HG02852 (cell line): ENCODE results near the gene FGGY.
"Not testable (repeated sequence)": the region's sequence is repeated elsewhere in the genome, so short reads cannot be mapped to it uniquely, and the experiment has no call there.

Experiments used
- ATAC-seq: cut with Tn5 transposase; IDR thresholded peaks from one replicate; pipeline ENCODE4 v1.9.1; 2021; ENCODE audit warnings: mild to moderate bottlenecking, moderate library complexity; ENCODE audit not compliant: unreplicated experiment

The FGGY gene

GRCh38 chr1:59716832-59717231, 419.9 kb downstream of the FGGY start:
- ATAC-seq, result no peak

GRCh38 chr1:59718064-59718988, 421.4 kb downstream of the FGGY start:
- ATAC-seq, result no peak

DNA sequence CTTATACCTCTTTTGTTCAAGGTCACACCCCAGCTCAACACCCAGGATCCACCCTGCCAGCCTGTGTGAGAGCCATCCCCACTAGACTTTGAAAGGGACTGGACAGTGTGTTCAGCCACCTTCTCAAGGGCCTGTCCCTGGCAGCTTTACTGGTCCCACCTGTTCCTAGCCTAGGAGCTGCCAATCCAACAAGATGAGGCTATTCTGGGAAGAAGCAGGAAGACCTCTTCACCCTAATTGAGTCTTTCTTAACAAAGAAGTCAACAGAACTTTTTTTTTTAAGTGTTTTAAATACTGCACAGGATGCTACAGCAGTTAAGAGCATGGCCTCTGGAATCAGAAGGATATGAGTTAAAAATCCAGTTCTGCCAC, 422.1 kb downstream of the FGGY start:
- ATAC-seq, result no peak

- no peak for ATAC-seq
Observed at GRCh38 chr1:59720326-59721115, 423.6 kb downstream of the FGGY start.

DNA sequence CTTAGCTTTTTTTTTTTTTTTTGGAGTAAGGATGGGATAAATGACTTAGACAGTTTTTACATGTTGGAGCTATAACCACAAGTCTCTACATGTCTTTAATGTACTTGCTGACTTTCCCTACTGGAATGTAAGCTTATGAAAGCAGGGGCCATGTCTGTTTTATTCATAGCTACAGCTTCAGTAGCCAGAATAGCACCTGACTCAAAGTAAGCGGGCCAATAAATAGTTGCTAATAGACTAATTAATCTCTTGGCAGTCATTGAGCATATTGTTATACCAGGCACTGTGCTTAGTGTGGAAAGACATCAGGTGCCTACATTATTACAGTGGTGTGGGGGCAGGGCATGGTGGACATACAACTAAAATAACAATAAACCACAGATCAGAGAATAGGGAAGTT, 433.4 kb downstream of the FGGY start:
- no peak for ATAC-seq

GRCh38 chr1:59730759-59731478, 434.0 kb downstream of the FGGY start:
- ATAC-seq, result no peak

DNA sequence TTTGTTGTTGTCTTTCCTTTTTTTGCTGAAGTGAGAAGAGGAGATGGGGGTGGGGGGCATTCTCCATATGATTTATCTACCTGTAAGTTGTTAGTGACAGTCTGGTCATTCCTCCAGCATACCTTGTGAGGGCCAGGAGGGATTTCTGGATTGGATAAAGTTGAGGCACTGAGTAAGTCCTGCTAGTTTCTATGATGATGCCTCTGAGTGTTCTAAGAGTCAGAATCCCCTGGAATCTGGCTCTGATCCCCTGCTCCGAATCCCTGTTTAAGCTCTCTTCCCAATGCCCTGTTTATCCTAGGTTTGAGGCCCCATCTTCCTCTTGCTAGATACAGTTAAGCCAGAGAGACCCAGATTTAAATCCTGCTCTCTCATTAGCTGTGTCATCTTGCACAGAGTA, 434.7 kb downstream of the FGGY start:
- ATAC-seq, result no peak

GRCh38 chr1:59732214-59732955, 435.5 kb downstream of the FGGY start:
- no peak for ATAC-seq

- ATAC-seq, result no peak
Observed at GRCh38 chr1:59733443-59734141, 436.7 kb downstream of the FGGY start.

GRCh38 chr1:59735927-59736326, 439.0 kb downstream of the FGGY start:
- ATAC-seq, result not testable (repeated sequence)

DNA sequence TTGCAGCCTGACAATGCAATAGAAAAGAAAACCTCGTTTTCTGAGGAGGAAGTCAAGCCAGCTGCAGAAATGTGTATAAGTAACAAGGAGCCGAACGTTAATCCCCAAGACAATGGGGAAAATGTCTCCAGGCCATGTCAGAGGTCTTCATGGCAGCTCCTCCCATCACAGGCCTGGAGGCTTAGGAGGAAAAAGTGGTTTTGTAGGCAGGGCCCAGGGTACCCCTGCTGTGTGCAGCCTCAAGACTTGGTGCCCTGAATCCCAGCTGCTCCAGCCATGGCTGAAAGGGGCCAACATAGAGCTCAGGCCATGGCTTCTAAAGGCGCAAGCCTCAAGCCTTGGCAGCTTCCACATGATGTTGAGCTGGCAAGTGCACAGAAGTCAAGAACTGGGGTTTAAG, 439.9 kb downstream of the FGGY start:
- no peak for ATAC-seq

DNA sequence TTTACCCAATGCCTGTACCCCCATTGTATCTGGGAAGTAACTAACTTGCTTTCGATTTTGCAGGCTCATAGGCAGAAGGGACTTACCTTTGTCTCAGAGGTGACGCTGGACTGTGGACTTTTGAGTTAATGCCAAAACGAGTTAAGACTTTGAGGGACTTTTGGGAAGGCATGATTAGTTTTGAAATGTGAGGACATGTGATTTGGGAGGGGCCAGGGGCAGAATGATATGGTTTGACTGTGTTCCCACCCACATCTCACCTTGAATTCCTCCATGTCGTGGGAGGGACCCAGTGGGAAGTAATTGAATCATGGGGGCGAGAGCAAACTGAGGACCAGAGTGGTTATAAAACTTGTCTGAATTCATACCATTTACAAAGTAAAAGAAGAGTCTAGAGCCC, 440.7 kb downstream of the FGGY start:
- ATAC-seq, result no peak

- no peak for ATAC-seq
Observed at GRCh38 chr1:59738152-59738551, 441.3 kb downstream of the FGGY start.

GRCh38 chr1:59738591-59739015, 441.7 kb downstream of the FGGY start:
- no peak for ATAC-seq

- no peak for ATAC-seq
Observed at GRCh38 chr1:59739111-59739510, 442.2 kb downstream of the FGGY start.

- ATAC-seq, result no peak
Observed at GRCh38 chr1:59742526-59742925, 445.6 kb downstream of the FGGY start.

GRCh38 chr1:59743324-59744091, 446.6 kb downstream of the FGGY start:
- ATAC-seq, result no peak

- no peak for ATAC-seq
Observed at GRCh38 chr1:59747420-59748024, 450.6 kb downstream of the FGGY start.

- no peak for ATAC-seq
Observed at GRCh38 chr1:59748123-59748522, 451.2 kb downstream of the FGGY start.
